Suppressor macrophage treated with lipopolysaccharide for 4 hours (primary cell): ENCODE data around the gene POLN.
"Not testable (repeated sequence)": the region's sequence is repeated elsewhere in the genome, so short reads cannot be mapped to it uniquely, and the experiment has no call there.

ENCODE experiments used
- DNase-seq: peaks from one replicate; pipeline ENCODE4 v3.0.0-alpha.2; 2020

Gene POLN

DNA sequence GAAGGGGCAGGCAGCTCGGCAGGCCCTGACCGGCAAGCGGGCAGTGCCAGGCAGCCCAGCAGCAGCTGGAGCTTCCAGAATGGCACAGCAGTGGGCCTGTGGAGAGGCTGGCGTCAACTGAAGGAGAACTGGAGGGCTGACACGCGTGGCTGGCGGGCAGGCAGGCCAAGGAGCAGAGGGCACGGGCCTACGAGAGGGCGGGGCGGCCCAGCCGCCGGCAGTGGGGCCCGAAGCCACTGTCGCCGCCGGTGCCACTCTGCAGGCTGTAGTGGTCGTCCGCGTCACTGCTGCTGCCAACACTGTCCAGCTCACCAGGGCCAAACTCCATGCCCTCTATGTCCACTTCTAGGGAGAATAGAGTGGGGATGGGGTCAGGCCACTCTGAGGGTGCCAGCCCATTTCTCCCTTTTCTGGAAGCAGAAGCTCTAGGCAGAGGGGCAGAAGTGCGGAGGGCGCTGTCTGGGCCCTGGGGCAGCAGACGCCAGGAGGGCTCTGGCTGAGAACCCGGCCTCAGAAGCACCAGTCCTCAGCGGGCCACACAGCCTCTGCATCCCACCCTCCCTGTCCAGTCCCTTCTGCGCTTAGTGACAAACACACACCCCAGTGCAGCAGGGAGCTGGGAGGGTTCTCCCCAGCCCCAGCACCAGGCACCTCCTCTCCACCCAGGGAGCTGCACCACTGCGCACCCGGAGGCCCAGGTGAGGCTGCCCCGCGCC lies 8.6 kb upstream of the POLN start:
- DNase-seq: no peak

DNA sequence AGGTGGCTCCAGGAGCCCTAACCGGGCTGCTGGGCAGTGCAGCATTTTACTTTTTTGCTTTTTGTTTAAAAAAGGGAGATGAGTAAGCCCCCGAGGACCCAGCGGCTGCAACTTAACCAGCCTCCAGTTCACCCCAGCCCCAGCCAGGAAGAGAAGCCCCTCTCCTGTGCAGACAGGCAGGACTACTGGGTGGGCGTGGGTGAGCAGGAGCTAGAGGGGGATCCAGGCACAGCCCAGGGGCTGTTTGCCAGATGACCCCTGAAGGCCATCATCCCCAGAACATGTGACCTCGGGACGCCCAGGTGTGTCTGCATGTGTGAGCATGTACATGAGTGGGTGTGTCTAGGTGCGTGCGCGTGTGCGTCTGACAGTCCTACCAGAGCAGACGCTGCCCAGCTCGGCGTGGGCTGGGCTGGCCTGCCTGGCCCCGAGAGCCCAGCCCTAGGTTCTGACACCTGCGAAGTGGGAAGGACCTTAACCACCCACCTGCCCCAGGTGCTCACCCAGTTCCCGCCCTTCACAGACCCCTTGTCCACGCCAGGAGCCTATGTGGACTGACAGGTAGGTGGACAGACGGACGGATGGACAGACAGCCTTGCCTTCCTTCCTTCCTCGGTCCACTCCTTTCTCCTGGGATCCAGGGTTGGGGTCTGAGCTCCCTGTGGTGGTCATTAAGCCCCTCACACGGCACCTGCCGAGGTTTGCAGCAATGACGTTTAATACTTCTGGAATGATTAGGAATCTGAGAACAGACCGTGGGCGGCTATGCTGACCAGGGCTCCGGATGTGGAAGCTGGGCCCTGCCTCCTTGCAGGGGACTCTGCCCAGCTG lies 7.8 kb upstream of the POLN start:
- no peak for DNase-seq

DNA sequence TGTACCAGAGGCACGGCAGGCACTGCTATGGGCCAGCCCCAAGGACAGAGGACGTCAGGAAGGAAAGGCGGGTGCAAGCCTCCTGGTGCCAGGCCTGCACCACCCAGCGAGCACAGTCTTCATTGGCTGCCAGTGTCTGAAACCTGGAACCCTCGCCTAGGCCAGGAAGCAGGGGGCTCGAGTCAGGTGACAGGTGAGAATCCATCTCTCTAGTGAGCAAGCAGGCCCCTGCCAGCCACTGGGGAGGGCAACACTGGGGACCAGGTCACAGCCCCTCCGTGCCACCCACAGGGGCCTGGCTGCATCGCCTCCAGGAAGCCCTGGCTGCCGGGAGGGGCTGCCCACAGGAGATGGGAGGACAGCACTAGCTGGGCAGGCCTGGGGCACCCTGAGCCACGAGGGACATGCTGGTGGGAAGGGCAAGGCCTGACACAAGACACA lies 6.9 kb upstream of the POLN start:
- DNase-seq: no peak

DNA sequence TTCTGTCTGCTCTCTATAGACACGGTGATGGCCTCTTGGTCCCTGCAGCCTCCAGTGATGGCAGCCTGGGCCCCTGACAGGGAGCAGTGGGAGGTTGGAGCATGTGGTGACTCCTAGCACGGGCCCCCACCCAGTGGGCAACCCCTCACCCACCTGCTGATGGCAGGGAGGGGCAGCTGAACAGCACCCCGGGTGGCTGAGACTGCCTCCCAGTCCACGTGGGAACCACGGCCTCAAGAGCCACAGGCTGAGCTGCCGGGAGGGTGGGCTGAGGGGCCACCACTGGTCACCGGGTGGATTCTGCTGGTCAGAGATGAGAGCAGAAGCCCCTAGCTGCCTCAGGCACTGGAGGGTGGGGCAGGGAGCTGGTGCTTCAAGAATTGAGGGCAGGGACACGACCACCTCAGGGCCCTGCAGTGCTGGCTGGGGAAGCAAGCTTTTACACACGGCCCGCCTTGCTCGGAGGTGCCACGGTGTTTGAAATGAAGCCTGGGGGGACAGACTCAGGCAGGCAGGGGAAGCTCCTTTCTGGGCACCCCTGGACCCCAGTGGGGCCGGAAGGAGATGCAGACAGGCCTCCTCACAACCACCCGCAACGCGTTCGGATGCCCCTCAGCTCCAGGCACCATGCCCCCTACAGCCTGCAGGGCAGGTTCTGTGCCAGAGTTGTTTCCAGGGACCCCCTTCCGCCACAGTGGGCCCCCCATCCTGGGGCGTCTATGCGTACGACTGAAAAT lies 6.3 kb upstream of the POLN start:
- no peak for DNase-seq

DNA sequence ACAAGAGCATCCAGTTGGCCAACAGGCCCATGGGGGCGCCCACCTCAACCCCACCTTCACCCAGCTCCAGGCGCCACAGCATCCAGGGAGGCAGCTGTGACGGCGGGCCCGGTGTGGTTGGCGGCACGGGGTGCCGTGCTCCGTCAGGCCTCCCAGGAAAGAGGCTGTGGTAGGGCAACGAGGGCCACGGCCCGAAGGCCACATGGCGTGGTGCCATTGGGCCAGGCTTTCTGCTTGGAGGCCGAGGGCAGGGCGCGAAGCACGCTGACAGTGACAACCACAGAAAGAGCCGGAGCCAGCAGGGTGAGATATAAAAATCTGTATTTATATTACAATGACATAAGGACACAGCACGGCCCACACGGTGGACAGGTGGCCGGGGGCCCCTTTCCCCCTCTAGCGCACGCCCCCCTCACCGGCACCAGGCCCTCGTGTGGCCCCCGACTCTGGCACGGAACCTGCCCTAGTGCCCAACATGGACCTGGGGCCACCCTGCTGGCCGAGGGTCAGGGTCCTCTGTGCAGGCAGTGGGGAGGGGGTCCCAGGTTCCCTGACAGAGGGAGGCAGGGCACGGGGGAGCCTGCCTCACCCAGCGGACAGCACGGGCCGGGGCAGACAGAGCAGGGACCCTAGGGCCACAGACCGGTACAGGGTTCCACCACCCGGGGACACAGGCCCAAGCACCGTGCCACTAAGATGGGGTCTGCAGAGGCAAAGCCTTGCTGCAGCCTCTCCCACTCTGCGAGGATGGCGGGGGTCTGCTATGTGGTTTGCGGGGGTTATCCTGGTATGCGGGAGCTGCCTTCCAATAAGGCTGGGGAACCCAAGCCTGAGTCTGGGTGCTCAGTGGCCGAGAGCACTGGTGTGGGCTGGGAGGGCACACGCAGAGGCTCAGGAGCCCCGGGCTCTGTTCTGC lies 5.5 kb upstream of the POLN start:
- DNase-seq: no peak

DNA sequence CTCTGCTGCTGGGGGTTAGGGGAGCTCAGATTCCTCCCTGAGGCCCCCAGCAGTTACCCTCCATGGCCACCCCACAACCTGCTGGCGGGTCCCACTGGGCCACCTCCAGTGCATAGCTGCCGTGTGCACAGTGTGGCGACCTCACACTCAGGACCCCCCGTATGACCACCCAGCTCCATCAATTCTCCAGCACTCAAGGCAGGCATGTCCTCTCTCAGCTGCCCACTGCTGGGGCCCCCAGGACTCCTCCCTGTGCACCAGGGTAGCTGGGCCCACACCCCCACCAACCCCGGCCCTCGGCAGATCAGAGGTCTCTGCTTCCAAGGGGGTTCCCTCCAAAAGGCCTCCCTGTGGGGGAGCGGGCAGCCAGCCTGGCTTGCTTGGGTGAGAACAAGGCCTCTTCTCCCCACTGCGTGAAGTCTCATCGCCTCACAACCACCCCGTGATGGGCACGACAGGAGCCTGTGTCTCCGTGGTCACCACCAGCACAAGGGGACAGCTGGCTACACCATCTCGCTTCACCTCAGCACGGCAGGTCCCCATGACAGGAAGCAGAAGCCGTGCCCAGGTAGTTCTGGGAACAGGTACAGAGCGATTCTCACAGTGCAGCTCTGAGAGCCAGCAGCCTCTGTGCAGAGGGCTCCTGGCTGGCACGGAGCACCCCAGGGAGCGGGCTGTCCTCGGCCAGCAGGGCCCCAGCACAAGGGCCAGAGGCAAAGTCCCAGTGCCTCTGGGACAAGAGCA lies 4.6 kb upstream of the POLN start:
- no peak for DNase-seq

DNA sequence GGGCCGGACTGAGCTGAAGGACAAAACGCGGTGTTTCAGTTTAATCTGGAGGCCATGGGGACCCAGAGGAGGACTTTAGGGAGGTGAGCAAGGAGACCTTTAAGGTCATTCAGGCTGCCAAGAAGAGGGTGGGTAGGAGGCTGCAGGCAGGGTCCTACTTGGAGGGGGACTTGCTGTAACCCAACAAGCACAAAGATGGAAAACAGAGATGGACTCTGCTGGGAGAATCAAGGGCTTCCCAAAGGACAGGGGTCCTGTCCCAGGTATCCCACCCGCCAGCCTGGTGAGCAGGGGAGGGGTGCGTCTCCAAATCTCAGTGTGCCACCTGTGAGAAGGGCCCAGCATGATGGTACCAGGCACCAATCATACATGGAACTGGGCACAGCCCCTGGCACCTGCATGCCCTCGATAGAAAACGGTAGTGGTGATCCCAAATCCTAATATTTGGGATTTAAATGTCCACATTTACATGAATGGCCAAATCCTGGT lies 3.9 kb upstream of the POLN start:
- DNase-seq: no peak

DNA sequence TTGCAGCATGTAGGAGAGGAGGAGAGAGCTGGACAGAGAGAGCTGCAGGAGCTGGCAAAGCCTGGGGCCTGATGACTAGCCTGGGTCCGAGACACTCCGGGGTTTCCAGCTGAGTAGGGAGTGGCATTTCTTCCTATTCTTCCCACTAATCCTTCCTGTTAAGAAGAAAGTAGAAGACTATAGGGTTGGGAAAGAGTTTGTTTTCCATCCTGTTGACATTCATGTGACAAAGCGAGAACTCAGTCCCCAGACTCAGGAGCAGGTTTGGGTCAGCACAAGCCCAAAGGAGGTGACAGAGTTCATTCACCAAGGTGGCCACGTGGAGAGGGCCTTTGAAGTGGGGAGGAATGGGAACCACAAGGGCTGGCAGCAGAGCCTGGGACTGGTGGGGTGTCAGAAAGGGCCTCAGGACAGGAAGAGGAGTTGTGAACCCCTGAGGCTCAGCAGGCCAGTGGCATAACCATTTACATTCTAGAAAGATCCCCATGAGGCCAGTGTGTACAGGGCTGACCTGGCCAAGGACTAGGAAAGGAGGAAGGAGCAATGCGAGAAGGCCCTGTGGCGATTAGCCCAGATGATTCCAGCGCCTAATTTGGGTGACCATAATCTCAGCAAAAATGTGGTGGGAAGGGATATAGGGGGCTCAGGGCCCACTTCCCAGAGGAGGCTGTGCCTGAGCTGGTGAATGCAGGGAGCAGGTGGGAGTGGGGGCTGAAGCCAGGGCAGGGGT lies 3.3 kb upstream of the POLN start:
- DNase-seq: peak; percentile 33

DNA sequence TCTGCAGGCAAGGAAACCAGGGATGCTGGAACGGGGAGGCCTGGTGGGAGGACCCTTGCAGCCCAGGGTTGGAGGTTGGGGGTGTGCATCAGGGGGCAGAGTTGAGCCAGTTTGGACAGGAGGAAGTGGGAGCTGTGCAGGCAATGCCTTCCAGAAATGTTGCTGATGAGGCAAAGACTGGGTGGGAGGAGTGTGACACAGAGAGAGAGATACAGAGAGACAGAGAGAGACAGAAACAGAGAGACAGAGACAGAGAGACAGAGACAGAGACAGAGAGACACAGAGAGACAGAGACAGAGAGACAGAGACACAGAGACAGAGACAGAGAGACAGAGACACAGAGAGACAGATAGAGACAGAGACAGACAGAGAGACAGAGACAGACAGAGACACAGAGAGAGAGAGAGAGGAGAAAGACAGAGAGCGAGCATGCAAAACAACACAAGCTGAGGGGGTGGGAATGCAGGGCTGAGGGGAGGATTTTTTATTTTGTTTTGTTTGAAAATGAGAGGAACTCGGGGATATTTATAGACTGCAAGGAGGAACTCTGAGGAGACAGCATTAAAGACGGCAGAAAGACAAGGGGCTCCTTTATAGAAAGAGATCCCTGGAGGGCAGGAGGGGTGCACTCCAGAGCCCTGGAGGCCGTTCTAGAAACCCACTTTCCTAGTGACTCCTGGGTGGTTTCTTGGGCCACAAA lies 1.9 kb upstream of the POLN start:
- peak; percentile 85 for DNase-seq

DNA sequence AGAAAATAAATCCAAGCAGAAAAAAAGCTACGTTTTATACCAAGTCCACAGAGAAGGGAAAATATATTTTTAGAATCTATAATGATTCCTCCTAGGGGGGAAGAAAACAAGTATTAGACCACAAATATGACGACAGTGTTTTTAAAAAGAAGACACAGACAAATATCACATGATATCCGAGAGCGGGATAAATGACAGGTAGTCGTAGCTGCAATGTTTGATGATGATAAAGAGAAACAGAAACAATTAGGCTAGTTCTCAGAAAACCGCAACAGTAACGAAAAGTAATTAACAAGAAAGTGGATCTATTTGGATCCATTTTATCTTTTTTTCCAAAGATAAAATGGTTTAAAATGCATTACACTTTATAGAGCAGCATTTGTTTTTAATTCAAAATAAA lies 918 bp downstream of the POLN start:
- DNase-seq: peak; percentile 24

DNA sequence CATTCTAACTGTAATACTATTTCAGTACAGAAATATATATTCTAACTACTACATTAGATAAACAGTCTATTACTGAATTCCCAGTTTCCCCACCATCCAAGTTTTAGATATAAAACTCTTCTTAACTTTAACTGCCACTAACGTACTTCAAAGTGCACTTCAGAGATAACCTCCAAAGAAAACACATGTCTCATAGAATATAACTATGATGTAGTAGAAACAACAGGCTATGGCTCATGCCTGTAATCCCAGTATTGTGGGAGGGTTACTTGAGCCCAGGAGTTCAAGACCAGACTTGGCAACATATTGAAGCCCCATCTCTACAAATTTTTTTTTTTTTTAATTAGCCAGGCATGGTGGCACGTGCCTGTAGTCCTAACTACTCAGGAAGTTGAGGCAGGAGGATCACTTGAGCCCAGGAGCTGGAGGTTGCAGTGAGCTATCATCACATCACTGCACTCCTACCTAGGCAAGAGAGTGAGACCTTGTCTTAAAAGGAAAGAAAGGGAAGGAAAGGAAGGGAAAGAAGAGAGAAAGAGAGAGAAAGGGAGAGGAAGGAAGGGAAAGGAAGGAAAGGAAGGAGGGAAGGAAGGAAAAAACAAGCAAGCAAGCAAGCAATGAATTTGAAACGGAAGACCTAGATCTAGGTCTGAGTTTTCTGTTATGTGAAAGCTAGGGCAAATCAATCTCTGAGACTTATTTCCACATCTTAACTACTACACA lies 4.8 kb downstream of the POLN start:
- DNase-seq: no peak

DNA sequence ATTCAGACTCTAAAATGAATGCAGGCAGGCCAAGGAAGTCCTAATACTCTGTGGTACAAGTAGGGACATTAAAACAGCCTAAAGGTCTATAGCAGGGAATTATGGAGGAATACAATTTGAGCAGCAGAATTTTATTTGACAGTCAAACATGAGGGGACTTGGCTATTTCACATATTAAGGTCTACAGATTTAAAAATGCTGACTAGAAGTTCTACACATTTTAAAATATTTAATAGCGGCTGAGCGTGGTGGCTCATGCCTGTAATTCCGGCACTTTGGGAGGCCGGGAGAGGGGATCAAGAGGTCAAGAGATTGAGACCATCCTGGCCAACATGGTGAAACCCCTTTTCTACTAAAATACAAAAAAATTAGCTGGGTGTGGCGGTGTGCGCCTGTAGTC lies 10.8 kb downstream of the POLN start:
- no peak for DNase-seq

DNA sequence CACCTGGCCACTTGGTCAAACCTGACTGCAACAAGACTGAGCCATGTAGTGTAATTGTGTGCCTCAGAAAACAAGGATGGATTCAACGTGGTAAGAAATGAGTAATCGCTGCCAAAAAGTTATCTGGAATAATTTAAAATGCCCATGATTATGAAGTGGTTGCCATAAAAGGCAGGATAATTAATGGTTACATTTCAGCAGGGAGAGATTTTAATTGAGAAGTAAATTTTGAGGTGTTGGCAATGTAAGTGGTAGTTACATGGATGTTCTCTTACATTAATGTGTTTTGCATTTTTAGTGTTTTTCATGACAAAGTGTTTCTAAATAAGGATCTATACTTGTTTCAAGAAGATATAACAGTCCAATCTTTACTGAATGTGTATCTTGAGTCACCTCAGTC lies 15.7 kb downstream of the POLN start:
- no peak for DNase-seq

DNA sequence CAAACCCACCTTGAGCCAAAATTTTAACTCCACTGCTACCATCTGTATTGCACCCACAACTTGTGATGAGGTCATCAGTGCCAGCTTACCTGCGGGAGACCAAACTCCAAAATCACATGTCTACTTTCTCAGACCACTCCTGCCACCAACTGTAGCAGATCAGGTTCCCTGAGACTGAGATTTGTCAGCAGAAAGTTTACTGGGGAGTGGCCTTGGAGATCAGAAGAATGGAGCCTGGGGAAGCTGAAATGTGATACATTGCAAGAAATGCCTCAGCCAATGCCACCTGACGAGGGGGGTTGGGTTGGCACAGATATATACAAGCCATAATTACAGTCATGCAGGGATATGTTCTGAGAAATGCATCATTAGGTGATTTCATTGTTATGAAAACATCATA lies 19.1 kb downstream of the POLN start:
- DNase-seq: no peak

DNA sequence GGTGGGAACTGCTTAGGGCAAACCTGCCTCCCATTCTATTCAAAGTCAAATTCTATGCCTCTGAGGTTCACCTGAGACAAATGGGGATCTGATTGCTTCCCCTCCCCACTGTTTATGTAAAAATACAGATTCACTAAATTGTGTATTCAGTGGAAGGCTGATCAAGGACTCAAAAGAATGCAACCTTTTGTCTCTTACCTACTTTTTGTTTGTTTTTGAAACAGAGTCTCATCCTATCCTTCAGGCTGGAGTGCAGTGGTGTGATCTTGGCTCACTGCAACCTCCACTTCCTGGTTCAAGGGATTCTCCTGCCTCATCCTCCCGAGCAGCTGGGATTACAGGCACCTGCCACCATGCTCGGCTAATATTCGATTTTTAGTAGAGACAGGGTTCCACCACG lies 20.5 kb downstream of the POLN start:
- DNase-seq: not testable (repeated sequence)

DNA sequence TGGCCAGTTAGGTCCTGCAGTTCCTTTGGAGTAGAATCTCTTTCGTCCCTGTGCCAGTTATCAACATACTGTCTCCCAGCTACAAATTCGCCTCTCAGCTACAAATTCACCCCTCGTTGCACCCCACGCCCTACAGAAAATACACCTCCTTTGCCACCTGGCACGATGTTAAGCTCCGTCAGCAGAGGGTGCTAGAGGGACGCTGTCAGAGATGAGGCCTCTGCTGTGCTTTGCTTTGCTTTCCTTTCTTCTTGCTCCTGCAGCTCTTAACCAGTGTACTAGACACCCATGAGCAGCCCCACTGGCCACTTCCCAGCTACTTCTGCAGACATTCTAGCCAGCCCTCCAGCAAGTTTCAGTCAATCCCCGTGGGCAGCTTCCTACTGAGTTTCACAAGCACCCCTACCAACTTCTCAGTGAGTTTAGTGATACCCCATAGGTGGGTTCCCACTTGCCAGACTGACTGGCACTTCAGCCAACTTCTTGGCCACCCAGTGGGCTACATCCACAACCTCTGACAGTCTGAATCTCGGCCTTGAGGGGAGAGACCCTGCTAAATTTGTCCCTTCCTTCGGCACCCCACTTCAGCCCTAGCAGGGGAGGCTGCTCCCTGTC lies 21.8 kb downstream of the POLN start:
- peak; percentile 73 for DNase-seq

DNA sequence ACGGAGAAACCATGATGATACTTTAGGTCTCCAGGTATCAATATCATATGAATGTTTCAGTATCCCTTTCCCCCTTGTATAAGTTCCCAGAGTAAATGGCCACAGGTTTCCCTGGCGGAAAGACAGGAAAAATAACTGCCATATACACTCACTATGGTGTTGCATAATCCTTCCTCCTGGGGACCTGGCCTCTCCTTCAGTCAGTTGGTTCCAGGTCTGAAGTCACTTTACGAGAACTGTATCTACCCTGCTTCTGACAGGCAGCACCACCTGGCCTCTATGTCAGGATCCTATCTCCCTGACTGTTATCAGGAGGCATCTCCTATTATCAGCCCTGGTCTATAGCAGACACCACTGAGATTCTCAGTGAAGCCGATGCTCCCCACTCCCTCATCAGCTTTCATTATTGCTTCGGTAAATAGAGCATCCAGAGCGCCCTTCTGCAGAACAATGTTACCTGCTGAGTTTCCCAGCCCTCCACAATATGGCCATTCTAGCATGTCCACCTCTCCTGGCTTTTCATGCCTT lies 22.6 kb downstream of the POLN start:
- no peak for DNase-seq

DNA sequence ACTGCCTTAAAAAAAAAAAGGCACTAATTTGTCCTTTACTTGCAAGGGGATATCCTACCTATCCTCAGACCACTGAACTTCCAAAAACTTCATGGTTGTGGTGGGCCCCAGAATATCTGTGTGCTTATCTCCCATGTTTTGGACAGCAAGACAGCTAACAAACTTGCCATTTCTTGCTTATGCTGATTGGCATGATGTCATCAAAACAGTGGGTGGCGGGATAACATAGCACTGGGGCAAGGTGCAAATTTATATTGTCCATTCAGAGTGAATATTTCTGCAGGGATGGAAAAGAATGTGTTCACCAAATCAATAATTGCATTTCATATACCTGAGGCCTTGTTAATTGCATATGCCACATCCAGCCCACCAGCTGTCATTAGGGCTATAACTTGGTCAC lies 23.5 kb downstream of the POLN start:
- DNase-seq: no peak

DNA sequence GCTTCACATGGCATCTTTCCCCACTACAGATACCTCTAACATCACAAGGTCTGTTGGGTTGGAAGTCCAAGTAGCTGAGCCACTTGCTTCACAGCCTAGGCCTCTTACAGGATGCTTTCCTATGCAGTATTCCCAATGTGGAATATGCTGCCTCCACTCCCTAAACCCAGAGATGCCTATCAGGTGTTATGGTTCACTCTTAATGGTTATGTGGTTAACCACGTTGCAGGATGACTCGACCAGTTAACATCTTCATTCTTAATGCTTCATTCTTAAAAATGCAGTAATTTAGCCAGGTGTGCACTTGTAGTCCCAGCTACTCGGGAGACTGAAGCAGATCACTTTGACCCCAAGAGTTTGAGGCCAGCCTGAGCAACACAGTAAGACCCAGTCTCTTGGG lies 24.2 kb downstream of the POLN start:
- DNase-seq: no peak
